ENCODE data around the gene BCL2.
A peak's percentile ranks its signal among the peaks of the same experiment; 100 is the strongest.
"Not testable (repeated sequence)": the region's sequence is repeated elsewhere in the genome, so short reads cannot be mapped to it uniquely, and the experiment has no call there.

Gene BCL2

DNA sequence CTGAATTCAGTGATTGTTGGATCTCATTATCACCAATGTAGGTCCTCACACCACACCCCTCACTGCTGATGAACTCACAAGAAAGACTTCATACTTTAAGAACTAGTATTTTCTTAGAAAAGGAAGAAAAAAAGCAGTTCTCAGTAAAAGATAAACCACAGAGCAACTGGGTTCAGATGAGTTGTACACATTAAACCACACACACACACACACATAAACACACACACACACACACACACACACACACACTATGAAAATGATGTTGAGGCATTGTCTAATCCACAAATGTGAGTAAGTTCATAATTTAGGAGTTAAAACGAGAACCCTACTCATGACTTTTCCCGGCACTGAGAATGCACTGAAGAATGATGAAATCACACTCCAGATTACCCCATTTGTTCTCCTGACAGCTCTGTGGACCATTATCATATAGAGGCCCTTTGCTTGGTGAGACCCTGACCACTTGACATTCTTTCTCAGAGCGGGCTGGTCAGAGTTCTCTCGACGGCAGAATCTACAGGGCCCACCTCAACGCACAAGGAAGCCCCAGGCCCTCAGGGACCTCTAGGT is 106.2 kb downstream of the BCL2 start:
- no peaks in the 10 kb centered on the region for H3K27me3 ChIP-seq
- no peak overlapping the region for H3K4me3 ChIP-seq
- peaks cover 51% of the 10 kb centered on the region for H3K36me3 ChIP-seq
- peaks cover 44% of the 10 kb centered on the region for H3K4me1 ChIP-seq
- no peaks in the 10 kb centered on the region for H3K9me3 ChIP-seq
- no peak overlapping the region for H3K9ac ChIP-seq
- H3K4me2 ChIP-seq = no peak overlapping the region
- H4K20me1 ChIP-seq = peaks cover 29% of the 10 kb centered on the region; the same call in 1 of the 2 replicates
- TF ChIP-seq Cebpa-rat (IDR thresholded peaks at IDR 0.05) = no peak
- H3K27ac ChIP-seq = peak overlapping the region; percentile 33; the same call in 1 of the 2 replicates

- TF ChIP-seq Cebpa-rat (IDR thresholded peaks at IDR 0.05) = no peak
- Histone ChIP-seq H3K4me2 (no peak overlapping the region), H3K27ac (no peak overlapping the region)
These were observed 109.0 kb downstream of the BCL2 start for GRCh38 chr18:63210521-63210920.

GRCh38 chr18:63208676-63209075 is 110.9 kb downstream of the BCL2 start:
- no peak overlapping the region for H3K4me3 ChIP-seq
- H3K4me1 ChIP-seq = peaks cover 50% of the 10 kb centered on the region
- H3K36me3 ChIP-seq = peaks cover 55% of the 10 kb centered on the region
- peak overlapping the region; percentile 42; the same call in 1 of the 2 replicates for H3K9ac ChIP-seq
- peaks cover 58% of the 10 kb centered on the region for H4K20me1 ChIP-seq
- no peak for TF ChIP-seq Cebpa-rat (IDR thresholded peaks at IDR 0.05)
- H3K4me2 ChIP-seq = peak overlapping the region; percentile 75; the same call in 1 of the 2 replicates
- H3K27ac ChIP-seq = no peak overlapping the region
- no peaks in the 10 kb centered on the region for H3K9me3 ChIP-seq
- no peaks in the 10 kb centered on the region for H3K27me3 ChIP-seq

More at GRCh38 chr18:63210521-63210920, 109.0 kb downstream of the BCL2 start:
- Histone ChIP-seq H3K27me3 (no peaks in the 10 kb centered on the region), H3K4me1 (peaks cover 57% of the 10 kb centered on the region), H3K4me3 (no peak overlapping the region), H3K9me3 (no peaks in the 10 kb centered on the region), H4K20me1 (peaks cover 40% of the 10 kb centered on the region), H3K9ac (no peak overlapping the region), H3K36me3 (peaks cover 52% of the 10 kb centered on the region)

DNA sequence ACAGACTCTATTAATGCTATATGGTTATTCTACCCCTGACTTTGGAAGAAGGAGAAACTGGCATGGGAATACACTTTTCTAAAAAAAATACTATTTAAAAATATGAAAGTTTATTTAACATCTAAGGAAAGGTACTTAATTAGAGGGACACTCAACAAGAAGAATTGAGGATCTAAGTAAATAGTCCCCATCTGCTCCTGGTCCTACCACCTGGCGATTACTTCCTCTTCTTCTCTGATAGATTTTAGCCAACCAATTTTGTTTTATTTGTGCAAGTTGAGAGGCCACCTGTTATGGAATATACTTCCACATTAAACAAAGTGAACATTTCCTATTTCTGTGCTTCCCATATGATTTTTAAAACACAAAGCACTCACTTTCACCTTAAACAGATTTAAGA is 111.7 kb downstream of the BCL2 start:
- Histone ChIP-seq H3K4me3 (no peak overlapping the region), H4K20me1 (peaks cover 64% of the 10 kb centered on the region), H3K4me2 (peak overlapping the region; percentile 75)

GRCh38 chr18:63207143-63207790 is 112.3 kb downstream of the BCL2 start:
- H3K9ac ChIP-seq = peak overlapping the region; percentile 51; the same call in 1 of the 2 replicates

More for the DNA sequence above, 111.7 kb downstream of the BCL2 start:
- no peak for TF ChIP-seq Cebpa-rat (IDR thresholded peaks at IDR 0.05)
- no peak overlapping the region for H3K9ac ChIP-seq
- H3K4me1 ChIP-seq = peaks cover 47% of the 10 kb centered on the region
- 0 out of 2 replicates have a peak, but pooled peaks cover under 1% of the 10 kb centered on the region for H3K9me3 ChIP-seq
- peaks cover 56% of the 10 kb centered on the region for H3K36me3 ChIP-seq
- H3K27me3 ChIP-seq = no peaks in the 10 kb centered on the region
- H3K27ac ChIP-seq = peak overlapping the region; percentile 62; the same call in 1 of the 2 replicates

DNA sequence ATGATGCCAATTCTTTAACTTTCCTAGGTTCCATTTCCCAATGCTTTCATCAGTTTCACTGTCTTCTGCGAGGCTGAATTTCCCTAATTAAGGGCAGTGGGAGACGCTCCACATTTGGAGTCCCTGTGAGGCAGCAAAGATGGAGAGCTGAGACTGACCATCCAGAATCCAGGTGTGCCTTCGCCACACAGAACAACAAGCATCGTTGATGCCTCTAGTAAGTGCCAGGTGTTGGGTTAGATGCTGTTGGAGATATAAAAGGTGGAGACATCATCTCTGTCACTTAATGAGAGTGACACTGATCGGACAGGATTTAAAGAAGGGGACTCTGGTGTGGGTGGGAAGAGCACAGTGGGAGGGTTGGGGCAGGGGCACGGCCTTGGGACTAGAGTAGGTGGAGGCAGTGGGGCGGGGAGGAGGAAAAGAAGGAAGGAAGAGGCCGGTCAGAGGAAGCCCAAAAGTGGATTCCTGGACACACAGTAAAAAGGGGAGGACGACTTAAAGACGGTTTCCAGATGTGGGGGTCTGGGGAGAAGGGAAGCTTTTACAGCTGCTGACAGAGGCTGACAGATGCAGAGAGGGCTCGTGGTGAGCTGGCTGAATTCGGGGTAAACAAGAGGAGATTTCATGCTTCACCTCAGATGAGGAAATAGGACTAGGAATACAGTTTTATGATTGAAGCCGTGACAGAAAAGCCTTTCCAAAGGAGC is 113.0 kb downstream of the BCL2 start:
- Histone ChIP-seq H3K9ac (peak overlapping the region; percentile 51; the same call in 1 of the 2 replicates), H3K4me1 (peaks cover 47% of the 10 kb centered on the region), H3K36me3 (peaks cover 57% of the 10 kb centered on the region), H3K9me3 (peaks cover 4% of the 10 kb centered on the region; the same call in 1 of the 2 replicates), H3K27ac (peak overlapping the region; percentile 62), H4K20me1 (peaks cover 74% of the 10 kb centered on the region), H3K27me3 (no peaks in the 10 kb centered on the region), H3K4me2 (peak overlapping the region; percentile 75), H3K4me3 (no peak overlapping the region)
- no peak for TF ChIP-seq Cebpa-rat (IDR thresholded peaks at IDR 0.05)

More at GRCh38 chr18:63207143-63207790, 112.3 kb downstream of the BCL2 start:
- no peak overlapping the region for H3K4me3 ChIP-seq
- H3K4me2 ChIP-seq = peak overlapping the region; percentile 75
- H3K4me1 ChIP-seq = peaks cover 47% of the 10 kb centered on the region
- H3K36me3 ChIP-seq = peaks cover 56% of the 10 kb centered on the region
- peaks cover 70% of the 10 kb centered on the region for H4K20me1 ChIP-seq
- TF ChIP-seq Cebpa-rat (IDR thresholded peaks at IDR 0.05) = no peak
- no peaks in the 10 kb centered on the region for H3K27me3 ChIP-seq
- peak overlapping the region; percentile 62 for H3K27ac ChIP-seq
- 0 out of 2 replicates have a peak, but pooled peaks cover 4% of the 10 kb centered on the region for H3K9me3 ChIP-seq

GRCh38 chr18:63205791-63206252 is 113.7 kb downstream of the BCL2 start:
- peaks cover 48% of the 10 kb centered on the region for H3K4me1 ChIP-seq
- peaks cover 4% of the 10 kb centered on the region; the same call in 1 of the 2 replicates for H3K9me3 ChIP-seq
- peak overlapping the region; percentile 75 for H3K4me2 ChIP-seq
- H3K27me3 ChIP-seq = no peaks in the 10 kb centered on the region
- H3K4me3 ChIP-seq = no peak overlapping the region
- H4K20me1 ChIP-seq = peaks cover 78% of the 10 kb centered on the region
- H3K27ac ChIP-seq = no peak overlapping the region
- H3K9ac ChIP-seq = no peak overlapping the region
- peaks cover 59% of the 10 kb centered on the region for H3K36me3 ChIP-seq
- no peak for TF ChIP-seq Cebpa-rat (IDR thresholded peaks at IDR 0.05)

DNA sequence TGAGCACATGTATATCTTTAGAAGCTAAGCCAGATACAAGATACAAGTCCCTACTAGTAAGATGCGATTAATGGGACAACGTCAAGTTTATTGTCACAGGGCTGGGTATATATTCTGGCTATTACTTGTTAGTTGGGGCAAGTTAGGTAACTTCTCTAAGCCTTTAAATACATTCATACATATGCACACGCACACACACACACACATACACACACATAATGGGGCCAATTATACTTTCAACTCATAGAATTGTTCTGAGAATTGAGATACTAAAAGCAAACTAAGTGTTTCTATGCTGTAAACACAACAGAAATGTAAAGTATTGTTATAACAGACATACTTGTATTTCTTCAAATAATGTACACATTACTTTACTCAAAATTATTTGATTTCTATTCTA is 116.1 kb downstream of the BCL2 start:
- H4K20me1 ChIP-seq = peaks cover 86% of the 10 kb centered on the region

DNA sequence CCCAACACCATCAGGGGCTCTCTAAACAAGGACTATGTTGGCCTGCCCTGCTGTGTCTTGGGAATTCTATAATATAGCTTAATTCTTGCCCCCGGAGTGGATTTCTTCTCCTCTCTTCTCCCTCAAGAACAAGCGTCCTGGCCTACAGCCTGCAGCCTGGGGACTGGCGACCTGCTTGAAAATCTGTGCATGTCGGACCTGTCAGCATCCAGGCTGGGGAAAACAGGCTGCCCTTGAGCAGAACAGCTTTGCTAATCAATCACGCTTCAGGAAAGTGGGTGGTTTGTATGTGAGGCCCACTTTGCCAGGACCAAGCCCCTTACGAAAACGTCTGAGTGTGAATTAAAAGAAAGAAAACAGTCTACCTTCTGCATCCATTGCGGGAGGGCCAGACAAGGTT is 116.7 kb downstream of the BCL2 start:
- Histone ChIP-seq H3K27me3 (no peaks in the 10 kb centered on the region), H3K36me3 (peaks cover 46% of the 10 kb centered on the region), H3K4me2 (no peak overlapping the region), H3K4me1 (peaks cover 50% of the 10 kb centered on the region), H3K27ac (no peak overlapping the region), H3K9me3 (peaks cover 4% of the 10 kb centered on the region; the same call in 1 of the 2 replicates), H4K20me1 (peaks cover 91% of the 10 kb centered on the region), H3K9ac (no peak overlapping the region), H3K4me3 (no peak overlapping the region)
- TF ChIP-seq Cebpa-rat (IDR thresholded peaks at IDR 0.05) = no peak

More for the DNA sequence above, 116.1 kb downstream of the BCL2 start:
- H3K27ac ChIP-seq = no peak overlapping the region
- H3K4me2 ChIP-seq = no peak overlapping the region
- no peak for TF ChIP-seq Cebpa-rat (IDR thresholded peaks at IDR 0.05)
- no peak overlapping the region for H3K4me3 ChIP-seq
- H3K27me3 ChIP-seq = no peaks in the 10 kb centered on the region
- H3K36me3 ChIP-seq = peaks cover 46% of the 10 kb centered on the region
- H3K9me3 ChIP-seq = peaks cover 4% of the 10 kb centered on the region; the same call in 1 of the 2 replicates
- H3K4me1 ChIP-seq = peaks cover 50% of the 10 kb centered on the region
- H3K9ac ChIP-seq = no peak overlapping the region

DNA sequence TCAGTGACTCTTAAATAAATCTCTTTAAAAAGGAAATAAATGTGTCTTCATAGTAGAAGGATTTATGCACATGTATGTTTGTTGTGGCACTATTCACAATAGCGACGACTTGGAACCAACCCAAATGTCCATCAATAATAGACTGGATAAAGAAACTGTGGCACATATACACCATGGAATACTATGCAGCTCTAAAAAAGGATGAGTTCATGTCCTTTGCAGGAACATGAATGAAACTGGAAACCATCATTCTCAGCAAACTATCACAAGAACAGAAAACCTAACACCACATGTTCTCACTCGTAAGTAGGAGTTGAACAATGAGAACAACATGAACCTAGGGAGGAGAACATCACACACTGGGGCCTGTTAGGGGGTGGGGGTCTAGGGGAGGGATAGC is 118.1 kb downstream of the BCL2 start:
- H3K27ac ChIP-seq, H3K9ac ChIP-seq, H3K4me3 ChIP-seq, H3K27me3 ChIP-seq, H3K4me2 ChIP-seq, H3K9me3 ChIP-seq: not testable (repeated sequence)
- Histone ChIP-seq H3K36me3 (peaks cover 41% of the 10 kb centered on the region), H4K20me1 (peaks cover 88% of the 10 kb centered on the region), H3K4me1 (peaks cover 46% of the 10 kb centered on the region)
